NOMO-1 treated with DMSO at 0.1 percent for 48 hours (cell line): ENCODE measurements around the gene IQGAP2.

Experiments used
- DNase-seq: peaks from one replicate; lab custom pipeline; 2025; ENCODE audit not compliant: unreplicated experiment; lab: John Stamatoyannopoulos, UW

The IQGAP2 gene

GRCh38 chr5:76703707-76704106, 300.6 kb downstream of the IQGAP2 start:
- DNase-seq = no peak

- no peak for DNase-seq
Observed at GRCh38 chr5:76704131-76704663, 301.1 kb downstream of the IQGAP2 start.

- peak; percentile 49 for DNase-seq
Observed at GRCh38 chr5:76705574-76705973, 302.5 kb downstream of the IQGAP2 start.

- no peak for DNase-seq
Observed at GRCh38 chr5:76709762-76710161, 306.7 kb downstream of the IQGAP2 start.

- no peak for DNase-seq
Observed at GRCh38 chr5:76710991-76711390, 307.9 kb downstream of the IQGAP2 start.

- DNase-seq = no peak
Observed at GRCh38 chr5:76714751-76715485, 311.8 kb downstream of the IQGAP2 start.

- DNase-seq = peak; percentile 3
Observed at GRCh38 chr5:76715486-76715735, 312.3 kb downstream of the IQGAP2 start.

GRCh38 chr5:76715736-76716455, 312.8 kb downstream of the IQGAP2 start, which contains the start of gene F2R:
Gene F2R, plus strand, starts transcription at chr5:76716126. Its CDS starts 182 bp downstream, at chr5:76716308.
- DNase-seq = peak; percentile 17

GRCh38 chr5:76716456-76717157, 313.5 kb downstream of the IQGAP2 start:
- no peak for DNase-seq

GRCh38 chr5:76717222-76718083, 314.4 kb downstream of the IQGAP2 start:
- no peak for DNase-seq

GRCh38 chr5:76718381-76718832, 315.3 kb downstream of the IQGAP2 start:
- DNase-seq = no peak

GRCh38 chr5:76718880-76719279, 315.8 kb downstream of the IQGAP2 start:
- DNase-seq = no peak

GRCh38 chr5:76720988-76721569, 318.0 kb downstream of the IQGAP2 start:
- peak; percentile 83 for DNase-seq

- DNase-seq = no peak
Observed at GRCh38 chr5:76723266-76723665, 320.2 kb downstream of the IQGAP2 start.

GRCh38 chr5:76723906-76724305, 320.8 kb downstream of the IQGAP2 start:
- DNase-seq = no peak

- DNase-seq = no peak
Observed at GRCh38 chr5:76724871-76725270, 321.8 kb downstream of the IQGAP2 start.

- DNase-seq = no peak
Observed at GRCh38 chr5:76728965-76729364, 325.9 kb downstream of the IQGAP2 start.

GRCh38 chr5:76729373-76730290, 326.5 kb downstream of the IQGAP2 start:
- DNase-seq = no peak

- DNase-seq = no peak
Observed at GRCh38 chr5:76732405-76733048, 329.4 kb downstream of the IQGAP2 start.
